ENCODE results near the gene CYSLTR2.

DNA sequence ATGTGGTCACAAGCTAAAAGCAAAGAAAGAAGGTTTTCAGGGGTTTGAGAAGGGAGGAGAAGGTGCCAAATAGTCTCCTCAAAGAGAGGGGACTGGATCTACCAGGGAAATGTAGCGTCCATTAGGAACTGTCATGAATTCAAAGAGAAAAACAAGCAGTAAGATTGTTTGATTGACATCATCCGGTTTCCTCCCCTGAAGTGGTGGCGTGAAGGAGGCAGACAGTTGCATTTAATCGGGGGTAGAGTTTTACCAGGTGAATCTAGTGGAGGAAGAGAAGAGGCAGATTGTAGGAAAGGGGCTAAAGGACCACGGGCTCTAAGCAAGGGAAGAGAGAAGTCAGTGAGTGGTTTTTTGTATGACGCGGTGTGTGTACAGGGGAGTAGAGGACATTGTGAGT is 13.0 kb upstream of the CYSLTR2 start:
- TF ChIP-seq, protein P1, sequence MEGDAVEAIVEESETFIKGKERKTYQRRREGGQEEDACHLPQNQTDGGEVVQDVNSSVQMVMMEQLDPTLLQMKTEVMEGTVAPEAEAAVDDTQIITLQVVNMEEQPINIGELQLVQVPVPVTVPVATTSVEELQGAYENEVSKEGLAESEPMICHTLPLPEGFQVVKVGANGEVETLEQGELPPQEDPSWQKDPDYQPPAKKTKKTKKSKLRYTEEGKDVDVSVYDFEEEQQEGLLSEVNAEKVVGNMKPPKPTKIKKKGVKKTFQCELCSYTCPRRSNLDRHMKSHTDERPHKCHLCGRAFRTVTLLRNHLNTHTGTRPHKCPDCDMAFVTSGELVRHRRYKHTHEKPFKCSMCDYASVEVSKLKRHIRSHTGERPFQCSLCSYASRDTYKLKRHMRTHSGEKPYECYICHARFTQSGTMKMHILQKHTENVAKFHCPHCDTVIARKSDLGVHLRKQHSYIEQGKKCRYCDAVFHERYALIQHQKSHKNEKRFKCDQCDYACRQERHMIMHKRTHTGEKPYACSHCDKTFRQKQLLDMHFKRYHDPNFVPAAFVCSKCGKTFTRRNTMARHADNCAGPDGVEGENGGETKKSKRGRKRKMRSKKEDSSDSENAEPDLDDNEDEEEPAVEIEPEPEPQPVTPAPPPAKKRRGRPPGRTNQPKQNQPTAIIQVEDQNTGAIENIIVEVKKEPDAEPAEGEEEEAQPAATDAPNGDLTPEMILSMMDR (IDR thresholded peaks at IDR 0.05; ENCODE audit: low read length) = no peak
- TF ChIP-seq EZH2 (IDR thresholded peaks at IDR 0.05; ENCODE audit: borderline replicate concordance, low read length) = no peak
